ENCODE measurements around the gene WBP4.
"Not testable (repeated sequence)": the region's sequence is repeated elsewhere in the genome, so short reads cannot be mapped to it uniquely, and the experiment has no call there.

DNA sequence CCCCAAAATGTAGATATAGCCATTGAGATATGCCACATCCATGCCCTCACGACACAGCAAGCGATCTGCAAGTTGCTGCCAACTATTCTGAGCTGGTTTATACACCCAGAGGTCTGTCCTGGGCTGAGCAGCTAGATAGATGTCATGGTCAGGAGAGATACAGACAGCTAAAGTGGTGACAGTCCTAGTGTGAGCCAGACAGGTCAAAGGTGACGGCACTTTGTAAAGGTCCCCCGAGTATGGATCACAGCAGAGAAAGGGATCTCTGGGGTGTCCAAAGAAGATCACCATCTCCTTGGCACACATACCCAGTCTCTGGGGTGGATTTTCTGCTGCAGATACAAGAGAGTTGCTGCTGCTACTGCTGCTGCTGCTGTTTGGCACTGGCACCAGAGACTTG lies 69.9 kb downstream of the WBP4 start:
- TF ChIP-seq, protein P1, sequence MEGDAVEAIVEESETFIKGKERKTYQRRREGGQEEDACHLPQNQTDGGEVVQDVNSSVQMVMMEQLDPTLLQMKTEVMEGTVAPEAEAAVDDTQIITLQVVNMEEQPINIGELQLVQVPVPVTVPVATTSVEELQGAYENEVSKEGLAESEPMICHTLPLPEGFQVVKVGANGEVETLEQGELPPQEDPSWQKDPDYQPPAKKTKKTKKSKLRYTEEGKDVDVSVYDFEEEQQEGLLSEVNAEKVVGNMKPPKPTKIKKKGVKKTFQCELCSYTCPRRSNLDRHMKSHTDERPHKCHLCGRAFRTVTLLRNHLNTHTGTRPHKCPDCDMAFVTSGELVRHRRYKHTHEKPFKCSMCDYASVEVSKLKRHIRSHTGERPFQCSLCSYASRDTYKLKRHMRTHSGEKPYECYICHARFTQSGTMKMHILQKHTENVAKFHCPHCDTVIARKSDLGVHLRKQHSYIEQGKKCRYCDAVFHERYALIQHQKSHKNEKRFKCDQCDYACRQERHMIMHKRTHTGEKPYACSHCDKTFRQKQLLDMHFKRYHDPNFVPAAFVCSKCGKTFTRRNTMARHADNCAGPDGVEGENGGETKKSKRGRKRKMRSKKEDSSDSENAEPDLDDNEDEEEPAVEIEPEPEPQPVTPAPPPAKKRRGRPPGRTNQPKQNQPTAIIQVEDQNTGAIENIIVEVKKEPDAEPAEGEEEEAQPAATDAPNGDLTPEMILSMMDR (IDR thresholded peaks at IDR 0.05): not testable (repeated sequence)
- TF ChIP-seq POLR2A (IDR thresholded peaks at IDR 0.05): not testable (repeated sequence)
